GM12891 (cell line): ENCODE measurements around the gene FOXO3.

Experiments
- PAX5 ChIP-seq: IDR thresholded peaks from 2 replicates; pipeline ENCODE4 v1.6.1; 2011; ENCODE audit warnings: low read length, moderate library complexity, mild to moderate bottlenecking; ENCODE audit not compliant: insufficient read depth, severe bottlenecking
- POLR2A ChIP-seq: IDR thresholded peaks from 2 replicates; pipeline ENCODE4 v1.6.1; 2011; ENCODE audit warnings: low read depth, low read length, control low read depth
- POLR2AphosphoS5 ChIP-seq: IDR thresholded peaks from 2 replicates; pipeline ENCODE4 v1.6.1; 2011; ENCODE audit warnings: low read depth, low read length, control low read depth
- SPI1 ChIP-seq: IDR thresholded peaks from 2 replicates; pipeline ENCODE4 v1.6.1; 2011; ENCODE audit warnings: low read depth, low read length, control low read depth
- TAF1 ChIP-seq: IDR thresholded peaks from 2 replicates; pipeline ENCODE4 v1.6.1; 2011; ENCODE audit warnings: low read depth, low read length, control low read depth

DNA sequence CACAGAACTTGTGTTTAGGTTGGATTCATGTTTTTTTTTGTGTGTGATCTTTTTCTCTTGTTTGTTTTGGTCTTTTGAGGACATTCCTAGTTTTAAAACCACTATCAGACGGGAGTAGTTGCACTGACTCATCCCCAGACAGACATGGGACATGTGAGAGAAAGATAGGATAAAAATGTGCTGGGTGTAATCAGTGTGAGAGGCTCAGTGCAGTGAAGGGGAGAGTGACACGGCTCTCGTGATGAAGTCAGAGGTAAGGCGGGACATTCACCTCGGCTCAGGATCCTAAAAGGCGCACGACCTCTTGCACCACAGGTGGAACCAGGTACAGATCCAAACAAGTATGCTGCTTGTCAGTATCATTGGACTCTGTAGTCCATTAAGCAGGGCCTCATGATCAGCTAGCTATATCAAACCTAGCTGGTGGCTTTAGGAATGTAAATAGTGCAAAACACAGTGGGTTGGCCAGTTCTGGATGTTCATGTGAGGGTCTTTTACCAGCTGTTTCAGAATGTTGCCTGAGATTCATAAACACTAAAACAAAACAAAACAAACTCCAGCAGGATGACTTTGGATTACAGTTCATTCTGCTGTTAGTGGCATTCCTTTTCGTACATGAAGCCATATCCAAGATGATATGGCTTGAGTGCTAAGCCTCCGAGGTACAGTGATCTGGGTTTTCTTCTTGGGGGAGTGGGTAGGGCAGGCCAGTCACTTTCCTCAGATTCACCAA lies 18.0 kb downstream of the FOXO3 start:
- TF ChIP-seq POLR2A, result no peak
- TF ChIP-seq POLR2AphosphoS5, result no peak
- TF ChIP-seq TAF1, result no peak
- TF ChIP-seq PAX5, result no peak
- TF ChIP-seq SPI1, result no peak
